Stimulated activated CD8-positive, alpha-beta memory T cell treated with anti-CD3 and anti-CD28 coated beads, Interleukin-7, amount 100 ng/mL, for 1 hour (primary cell): ENCODE measurements around the gene ATXN2.
"Not testable (repeated sequence)": the region's sequence is repeated elsewhere in the genome, so short reads cannot be mapped to it uniquely, and the experiment has no call there.

Experiments
- DNase-seq, 2 donors: peaks; one replicate each; pipeline ENCODE4 v3.0.0-alpha.2; 2020; ENCODE audit warnings: low read depth in 2 of 2

The ATXN2 gene

GRCh38 chr12:111404362-111405148 is 194.6 kb downstream of the ATXN2 start:
- DNase-seq, result no peak

- not testable (repeated sequence) for DNase-seq
These were observed 196.7 kb downstream of the ATXN2 start for GRCh38 chr12:111402490-111402824.
